Measurements from ENCODE around the gene MAPRE2.

MAPRE2 gene

GRCh38 chr18:34998661-34999060 lies 42.6 kb upstream of the MAPRE2 start:
- H3K4me1 ChIP-seq (ENCODE audit: control insufficient read depth in 1 of 2, insufficient read depth in 2 of 2, low read length in 2 of 2): peaks cover 0 to 3% of the 10 kb centered on the region in 2 experiments
- no peak for DNase-seq
- no peaks in the 10 kb centered on the region for H3K9me3 ChIP-seq (ENCODE audit: insufficient read depth, low read depth, low read length)
- H3K23ac ChIP-seq (ENCODE audit: low read length): no peak overlapping the region
- no peak overlapping the region for H3K14ac ChIP-seq (ENCODE audit: low read length)
- H4K8ac ChIP-seq (ENCODE audit: low read depth, low read length): no peak overlapping the region
- no peak overlapping the region for H4K12ac ChIP-seq (ENCODE audit: low read depth, low read length)
- H2BK5ac ChIP-seq (ENCODE audit: low read depth, low read length, poor library complexity): no peak overlapping the region
- H3K27ac ChIP-seq (ENCODE audit: low read depth, low read length): no peak overlapping the region
- no peak overlapping the region for H3K9ac ChIP-seq (ENCODE audit: low read length)
- H3K4ac ChIP-seq (ENCODE audit: low read depth, low read length): no peak overlapping the region
- no peaks in the 10 kb centered on the region for H3K79me1 ChIP-seq (ENCODE audit: low read length)
- H2AFZ ChIP-seq (ENCODE audit: insufficient read depth, low read length, poor library complexity): no peak overlapping the region
- H4K91ac ChIP-seq (ENCODE audit: low read depth, low read length): no peak overlapping the region
- H2BK12ac ChIP-seq (ENCODE audit: low read length): no peak overlapping the region
- no peak overlapping the region for H2BK120ac ChIP-seq (ENCODE audit: insufficient read depth, low read length, poor library complexity)
- H2AK5ac ChIP-seq (ENCODE audit: low read length): no peak overlapping the region
- H3K4me2 ChIP-seq (ENCODE audit: low read length): no peak overlapping the region
- H3K79me2 ChIP-seq (ENCODE audit: control insufficient read depth, insufficient read depth, low read length, poor library complexity): no peaks in the 10 kb centered on the region
- H3K36me3 ChIP-seq (ENCODE audit: control insufficient read depth in 1 of 2, insufficient read depth in 2 of 2, low read length in 2 of 2): no peaks in the 10 kb centered on the region
- WGBS (ENCODE audit: extremely low coverage, insufficient coverage, insufficient read length): no CpG with 5 or more reads among the region's 4 CpGs
- no peaks in the 10 kb centered on the region for H3K27me3 ChIP-seq (ENCODE audit: insufficient read depth, low read length)
- no peak overlapping the region for H3K4me3 ChIP-seq (ENCODE audit: low read depth, low read length)
- H3K18ac ChIP-seq (ENCODE audit: low read length): no peak overlapping the region

- Histone ChIP-seq H3K27me3 (ENCODE audit: insufficient read depth, low read length) (no peaks in the 10 kb centered on the region), H3K23ac (ENCODE audit: low read length) (no peak overlapping the region), H3K18ac (ENCODE audit: low read length) (no peak overlapping the region), H2AFZ (ENCODE audit: insufficient read depth, low read length, poor library complexity) (no peak overlapping the region), H3K4me1 (ENCODE audit: control insufficient read depth in 1 of 2, insufficient read depth in 2 of 2, low read length in 2 of 2) (peaks cover 0 to 3% of the 10 kb centered on the region in 2 experiments), H2BK5ac (ENCODE audit: low read depth, low read length, poor library complexity) (no peak overlapping the region), H2BK120ac (ENCODE audit: insufficient read depth, low read length, poor library complexity) (no peak overlapping the region), H3K27ac (ENCODE audit: low read depth, low read length) (no peak overlapping the region), H3K9me3 (ENCODE audit: insufficient read depth, low read depth, low read length) (no peaks in the 10 kb centered on the region), H3K4me2 (ENCODE audit: low read length) (no peak overlapping the region), H3K4ac (ENCODE audit: low read depth, low read length) (no peak overlapping the region), H3K9ac (ENCODE audit: low read length) (no peak overlapping the region), H3K36me3 (ENCODE audit: control insufficient read depth in 1 of 2, insufficient read depth in 2 of 2, low read length in 2 of 2) (no peaks in the 10 kb centered on the region), H2BK12ac (ENCODE audit: low read length) (no peak overlapping the region), H3K4me3 (ENCODE audit: low read depth, low read length) (no peak overlapping the region), H3K14ac (ENCODE audit: low read length) (no peak overlapping the region), H2AK5ac (ENCODE audit: low read length) (no peak overlapping the region), H3K79me2 (ENCODE audit: control insufficient read depth, insufficient read depth, low read length, poor library complexity) (no peaks in the 10 kb centered on the region), H4K12ac (ENCODE audit: low read depth, low read length) (no peak overlapping the region), H4K8ac (ENCODE audit: low read depth, low read length) (no peak overlapping the region), H4K91ac (ENCODE audit: low read depth, low read length) (no peak overlapping the region), H3K79me1 (ENCODE audit: low read length) (no peaks in the 10 kb centered on the region)
- no CpG with 5 or more reads among the region's 4 CpGs for WGBS (ENCODE audit: extremely low coverage, insufficient coverage, insufficient read length)
- no peak for DNase-seq
These were observed 41.4 kb upstream of the MAPRE2 start for GRCh38 chr18:34999756-35000289.

DNA sequence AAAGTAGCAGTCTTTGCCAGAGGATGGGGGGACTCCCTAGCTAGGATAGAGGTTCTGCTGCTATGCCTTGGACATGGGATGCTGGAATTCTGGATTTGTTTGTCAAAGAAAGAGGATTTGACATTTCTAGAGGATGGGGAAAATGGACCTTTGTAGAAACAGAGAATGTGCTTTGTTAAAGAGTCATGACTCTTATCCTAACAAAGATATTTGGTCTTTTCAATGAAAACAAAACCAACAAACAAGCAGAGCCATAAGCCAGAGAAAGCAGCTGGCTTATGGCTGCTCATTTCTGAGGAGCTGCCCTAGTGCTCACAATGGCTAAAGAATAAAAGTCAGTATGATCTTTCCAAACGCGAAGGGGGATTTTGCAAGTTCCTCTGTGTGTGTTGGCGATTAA lies 40.8 kb upstream of the MAPRE2 start:
- Histone ChIP-seq H3K79me2 (ENCODE audit: control insufficient read depth, insufficient read depth, low read length, poor library complexity) (no peaks in the 10 kb centered on the region), H2BK12ac (ENCODE audit: low read length) (no peak overlapping the region), H3K9ac (ENCODE audit: low read length) (no peak overlapping the region), H2AK5ac (ENCODE audit: low read length) (no peak overlapping the region), H4K8ac (ENCODE audit: low read depth, low read length) (no peak overlapping the region), H2BK120ac (ENCODE audit: insufficient read depth, low read length, poor library complexity) (no peak overlapping the region), H3K4me2 (ENCODE audit: low read length) (no peak overlapping the region), H3K4me3 (ENCODE audit: low read depth, low read length) (no peak overlapping the region), H3K9me3 (ENCODE audit: insufficient read depth, low read depth, low read length) (no peaks in the 10 kb centered on the region), H4K12ac (ENCODE audit: low read depth, low read length) (no peak overlapping the region), H3K27ac (ENCODE audit: low read depth, low read length) (no peak overlapping the region), H2BK5ac (ENCODE audit: low read depth, low read length, poor library complexity) (no peak overlapping the region), H3K27me3 (ENCODE audit: insufficient read depth, low read length) (no peaks in the 10 kb centered on the region), H3K23ac (ENCODE audit: low read length) (no peak overlapping the region), H3K4me1 (ENCODE audit: control insufficient read depth in 1 of 2, insufficient read depth in 2 of 2, low read length in 2 of 2) (peaks cover 0 to 3% of the 10 kb centered on the region in 2 experiments), H3K36me3 (ENCODE audit: control insufficient read depth in 1 of 2, insufficient read depth in 2 of 2, low read length in 2 of 2) (no peaks in the 10 kb centered on the region), H3K14ac (ENCODE audit: low read length) (no peak overlapping the region), H3K18ac (ENCODE audit: low read length) (no peak overlapping the region), H3K4ac (ENCODE audit: low read depth, low read length) (no peak overlapping the region), H3K79me1 (ENCODE audit: low read length) (no peaks in the 10 kb centered on the region), H4K91ac (ENCODE audit: low read depth, low read length) (no peak overlapping the region), H2AFZ (ENCODE audit: insufficient read depth, low read length, poor library complexity) (no peak overlapping the region)
- DNase-seq: no peak
- WGBS (ENCODE audit: extremely low coverage, insufficient coverage, insufficient read length): no CpG with 5 or more reads among the region's 3 CpGs

DNA sequence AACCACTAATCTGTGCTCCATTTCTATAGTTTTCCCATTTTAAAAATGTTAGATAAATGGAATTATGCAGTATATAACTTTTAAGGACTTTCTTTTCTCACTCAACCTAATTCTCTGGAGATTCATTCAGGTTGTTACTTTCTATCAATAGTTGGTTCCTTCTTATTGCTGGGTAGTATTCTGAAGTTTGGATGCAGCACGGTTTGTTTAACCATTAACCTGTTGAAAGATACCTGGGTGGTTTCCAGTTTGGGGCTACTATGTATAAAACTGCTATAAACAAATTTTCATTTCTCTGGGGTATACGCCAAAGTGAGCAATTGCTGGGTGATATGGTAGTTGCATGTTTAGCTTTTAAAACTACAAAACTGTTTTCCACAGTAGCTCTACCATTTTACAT lies 39.1 kb upstream of the MAPRE2 start:
- H3K9me3 ChIP-seq (ENCODE audit: insufficient read depth, low read depth, low read length): no peaks in the 10 kb centered on the region
- no peak overlapping the region for H2BK120ac ChIP-seq (ENCODE audit: insufficient read depth, low read length, poor library complexity)
- H3K23ac ChIP-seq (ENCODE audit: low read length): no peak overlapping the region
- H3K79me1 ChIP-seq (ENCODE audit: low read length): no peaks in the 10 kb centered on the region
- no peak for DNase-seq
- no peak overlapping the region for H3K18ac ChIP-seq (ENCODE audit: low read length)
- H3K4ac ChIP-seq (ENCODE audit: low read depth, low read length): no peak overlapping the region
- no peak overlapping the region for H3K27ac ChIP-seq (ENCODE audit: low read depth, low read length)
- H3K9ac ChIP-seq (ENCODE audit: low read length): no peak overlapping the region
- no peak overlapping the region for H2AFZ ChIP-seq (ENCODE audit: insufficient read depth, low read length, poor library complexity)
- H2AK5ac ChIP-seq (ENCODE audit: low read length): no peak overlapping the region
- no peak overlapping the region for H4K12ac ChIP-seq (ENCODE audit: low read depth, low read length)
- no peak overlapping the region for H2BK12ac ChIP-seq (ENCODE audit: low read length)
- no peaks in the 10 kb centered on the region for H3K79me2 ChIP-seq (ENCODE audit: control insufficient read depth, insufficient read depth, low read length, poor library complexity)
- WGBS (ENCODE audit: extremely low coverage, insufficient coverage, insufficient read length): no CpG with 5 or more reads among the region's 2 CpGs
- no peaks in the 10 kb centered on the region for H3K27me3 ChIP-seq (ENCODE audit: insufficient read depth, low read length)
- H3K4me1 ChIP-seq (ENCODE audit: control insufficient read depth in 1 of 2, insufficient read depth in 2 of 2, low read length in 2 of 2): peaks cover 0 to 3% of the 10 kb centered on the region in 2 experiments
- H4K91ac ChIP-seq (ENCODE audit: low read depth, low read length): no peak overlapping the region
- no peak overlapping the region for H2BK5ac ChIP-seq (ENCODE audit: low read depth, low read length, poor library complexity)
- H3K4me3 ChIP-seq (ENCODE audit: low read depth, low read length): no peak overlapping the region
- H3K14ac ChIP-seq (ENCODE audit: low read length): no peak overlapping the region
- H3K36me3 ChIP-seq (ENCODE audit: control insufficient read depth in 1 of 2, insufficient read depth in 2 of 2, low read length in 2 of 2): no peaks in the 10 kb centered on the region
- no peak overlapping the region for H4K8ac ChIP-seq (ENCODE audit: low read depth, low read length)
- H3K4me2 ChIP-seq (ENCODE audit: low read length): no peak overlapping the region
